ENCODE results near the gene SVEP1.

The SVEP1 gene

GRCh38 chr9:110356639-110357395 is 222.7 kb downstream of the SVEP1 start:
- DNase-seq: no peak

- DNase-seq: no peak
Measured at GRCh38 chr9:110355911-110356310, 223.6 kb downstream of the SVEP1 start.

GRCh38 chr9:110351009-110351467 is 228.5 kb downstream of the SVEP1 start:
- DNase-seq: no peak

GRCh38 chr9:110346325-110346724 is 233.2 kb downstream of the SVEP1 start:
- DNase-seq: no peak

GRCh38 chr9:110344821-110345220 is 234.7 kb downstream of the SVEP1 start:
- DNase-seq: no peak

GRCh38 chr9:110343551-110343950 is 236.0 kb downstream of the SVEP1 start:
- no peak for DNase-seq

- no peak for DNase-seq
Measured at GRCh38 chr9:110340306-110340705, 239.2 kb downstream of the SVEP1 start.

- DNase-seq: no peak
Measured at GRCh38 chr9:110338143-110338542, 241.4 kb downstream of the SVEP1 start.

- no peak for DNase-seq
Measured at GRCh38 chr9:110337727-110338126, 241.8 kb downstream of the SVEP1 start, which contains the start of gene TXNDC8. TSS of gene TXNDC8 (minus strand) at chr9:110337863.

- no peak for DNase-seq
Measured at GRCh38 chr9:110336363-110336762, 243.2 kb downstream of the SVEP1 start.

- DNase-seq: no peak
Measured at GRCh38 chr9:110334871-110335270, 244.7 kb downstream of the SVEP1 start.

GRCh38 chr9:110334183-110334582 is 245.4 kb downstream of the SVEP1 start:
- DNase-seq: no peak

- no peak for DNase-seq
Measured at GRCh38 chr9:110332766-110333165, 246.8 kb downstream of the SVEP1 start.

- DNase-seq: no peak
Measured at GRCh38 chr9:110330484-110331105, 248.9 kb downstream of the SVEP1 start.

- DNase-seq: no peak
Measured at GRCh38 chr9:110329639-110330230, 249.8 kb downstream of the SVEP1 start.

- no peak for DNase-seq
Measured at GRCh38 chr9:110328763-110329162, 250.8 kb downstream of the SVEP1 start.

- DNase-seq: no peak
Measured at GRCh38 chr9:110327716-110328115, 251.8 kb downstream of the SVEP1 start.

GRCh38 chr9:110323818-110324217 is 255.7 kb downstream of the SVEP1 start:
- DNase-seq: no peak

- DNase-seq: no peak
Measured at GRCh38 chr9:110320651-110321445, 258.7 kb downstream of the SVEP1 start.

GRCh38 chr9:110319781-110320492 is 259.6 kb downstream of the SVEP1 start:
- no peak for DNase-seq

- DNase-seq: no peak
Measured at GRCh38 chr9:110317911-110318310, 261.6 kb downstream of the SVEP1 start.

- DNase-seq: no peak
Measured at GRCh38 chr9:110316261-110317075, 263.1 kb downstream of the SVEP1 start.

All from SIG-M5 (cell line).